ENCODE measurements around the gene KIF13A. TPM values are rescaled to one million over a fixed set of nuclear protein-coding genes. Genes with fewer than 3 reads are reported as not detected.
"Not testable (repeated sequence)": the region's sequence is repeated elsewhere in the genome, so short reads cannot be mapped to it uniquely, and the experiment has no call there.

KIF13A gene
- total RNA-seq, 4 donors from 2014 or later: 14.9 to 66.9 (median 37.3) TPM

GRCh38 chr6:17808609-17809008 is 178.8 kb downstream of the KIF13A start:
- no peak overlapping the region for H3K4me3 ChIP-seq
- no peaks in the 10 kb centered on the region for H3K36me3 ChIP-seq
- TF ChIP-seq POLR2A (IDR thresholded peaks at IDR 0.05) (no peak), CTCF (IDR thresholded peaks at IDR 0.05) (no peak)
- no peaks in the 10 kb centered on the region for H3K9me3 ChIP-seq
- H3K27me3 ChIP-seq: no peaks in the 10 kb centered on the region
- intact Hi-C loops (cut with DNase I; ENCODE audit: low total_unique reads): no loop called here
- no peak overlapping the region for H3K27ac ChIP-seq
- no peak for DNase-seq
- H3K4me1 ChIP-seq: no peaks in the 10 kb centered on the region

GRCh38 chr6:17807431-17807830 is 180.0 kb downstream of the KIF13A start:
- intact Hi-C loops (cut with DNase I; ENCODE audit: low total_unique reads); DNase-seq; H3K36me3 ChIP-seq: not testable (repeated sequence)

GRCh38 chr6:17803409-17803808 is 184.0 kb downstream of the KIF13A start:
- no peaks in the 10 kb centered on the region for H3K4me1 ChIP-seq
- H3K27ac ChIP-seq: no peak overlapping the region
- intact Hi-C loops (cut with DNase I; ENCODE audit: low total_unique reads): loop anchor here (5.0 kb wide), 1 partner anchor 651 kb away; no protein-coding TSS in a partner anchor
- no peak for TF ChIP-seq CTCF (IDR thresholded peaks at IDR 0.05)
- TF ChIP-seq POLR2A (IDR thresholded peaks at IDR 0.05): no peak
- no peak for DNase-seq
- H3K27me3 ChIP-seq: no peaks in the 10 kb centered on the region
- no peaks in the 10 kb centered on the region for H3K36me3 ChIP-seq
- no peaks in the 10 kb centered on the region for H3K9me3 ChIP-seq
- no peak overlapping the region for H3K4me3 ChIP-seq

More at GRCh38 chr6:17807431-17807830, 180.0 kb downstream of the KIF13A start:
- not testable (repeated sequence) for H3K9me3 ChIP-seq, H3K27me3 ChIP-seq, H3K4me1 ChIP-seq, H3K4me3 ChIP-seq, H3K27ac ChIP-seq

- intact Hi-C loops (cut with DNase I; ENCODE audit: low total_unique reads): no loop called here
- Histone ChIP-seq H3K4me3 (no peak overlapping the region), H3K9me3 (no peaks in the 10 kb centered on the region), H3K4me1 (no peaks in the 10 kb centered on the region), H3K27ac (no peak overlapping the region), H3K27me3 (no peaks in the 10 kb centered on the region), H3K36me3 (no peaks in the 10 kb centered on the region)
- no peak for DNase-seq
- no peak for TF ChIP-seq CTCF (IDR thresholded peaks at IDR 0.05)
- TF ChIP-seq POLR2A (IDR thresholded peaks at IDR 0.05): no peak
These were observed 188.8 kb downstream of the KIF13A start for GRCh38 chr6:17798477-17799154.

GRCh38 chr6:17790489-17790888 is 196.9 kb downstream of the KIF13A start:
- H3K36me3 ChIP-seq: no peaks in the 10 kb centered on the region
- no peaks in the 10 kb centered on the region for H3K27me3 ChIP-seq
- no peaks in the 10 kb centered on the region for H3K9me3 ChIP-seq
- no peak overlapping the region for H3K27ac ChIP-seq
- intact Hi-C loops (cut with DNase I; ENCODE audit: low total_unique reads): no loop called here
- no peaks in the 10 kb centered on the region for H3K4me1 ChIP-seq
- TF ChIP-seq CTCF (IDR thresholded peaks at IDR 0.05) (no peak), POLR2A (IDR thresholded peaks at IDR 0.05) (no peak)
- H3K4me3 ChIP-seq: no peak overlapping the region
- DNase-seq: no peak
